ENCODE measurements around the gene DKC1.
A peak's percentile ranks its signal among the peaks of the same experiment; 100 is the strongest.

DKC1 gene

DNA sequence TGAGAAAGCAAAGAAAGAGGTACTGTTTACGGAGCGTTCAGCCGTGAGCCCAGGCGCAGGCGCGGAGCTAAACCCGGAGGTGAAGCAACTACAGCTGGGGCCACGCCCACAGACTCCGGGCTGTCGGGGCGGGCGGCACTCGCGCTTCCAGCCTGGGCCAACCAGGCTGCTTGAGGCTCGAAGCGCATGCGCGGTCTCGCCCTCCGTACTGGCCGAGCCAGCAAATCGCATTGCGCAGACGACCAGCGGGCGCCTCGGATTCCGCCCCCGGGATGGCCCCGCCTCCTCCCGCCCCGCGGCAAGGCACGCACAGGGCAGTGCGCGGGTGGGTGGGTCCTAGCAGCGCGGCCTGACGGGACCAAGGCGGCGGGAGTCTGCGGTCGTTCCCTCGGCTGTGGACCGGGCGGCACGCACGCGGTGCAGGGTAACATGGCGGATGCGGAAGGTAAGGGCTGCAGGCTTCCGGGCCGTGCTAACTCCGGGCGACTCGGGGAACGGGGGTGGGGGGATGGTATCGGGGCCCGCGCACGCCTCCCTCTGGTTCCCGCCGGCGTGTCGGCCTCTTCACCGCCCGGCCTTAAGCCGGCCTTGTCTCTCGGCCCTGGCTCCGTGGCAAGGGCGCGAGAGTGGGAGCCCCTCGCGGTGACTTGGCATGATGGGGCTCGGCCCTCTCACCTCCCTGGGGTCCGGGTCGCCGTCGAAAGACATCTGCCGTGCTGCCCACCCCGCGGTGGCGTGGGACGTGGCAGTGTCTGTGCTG lies at the start of gene DKC1:
TSS of gene DKC1 (plus strand) at position 328 of the 760 bp plus-strand sequence. CDS start at position 430, 102 bp downstream.
- TF ChIP-seq, protein P1, sequence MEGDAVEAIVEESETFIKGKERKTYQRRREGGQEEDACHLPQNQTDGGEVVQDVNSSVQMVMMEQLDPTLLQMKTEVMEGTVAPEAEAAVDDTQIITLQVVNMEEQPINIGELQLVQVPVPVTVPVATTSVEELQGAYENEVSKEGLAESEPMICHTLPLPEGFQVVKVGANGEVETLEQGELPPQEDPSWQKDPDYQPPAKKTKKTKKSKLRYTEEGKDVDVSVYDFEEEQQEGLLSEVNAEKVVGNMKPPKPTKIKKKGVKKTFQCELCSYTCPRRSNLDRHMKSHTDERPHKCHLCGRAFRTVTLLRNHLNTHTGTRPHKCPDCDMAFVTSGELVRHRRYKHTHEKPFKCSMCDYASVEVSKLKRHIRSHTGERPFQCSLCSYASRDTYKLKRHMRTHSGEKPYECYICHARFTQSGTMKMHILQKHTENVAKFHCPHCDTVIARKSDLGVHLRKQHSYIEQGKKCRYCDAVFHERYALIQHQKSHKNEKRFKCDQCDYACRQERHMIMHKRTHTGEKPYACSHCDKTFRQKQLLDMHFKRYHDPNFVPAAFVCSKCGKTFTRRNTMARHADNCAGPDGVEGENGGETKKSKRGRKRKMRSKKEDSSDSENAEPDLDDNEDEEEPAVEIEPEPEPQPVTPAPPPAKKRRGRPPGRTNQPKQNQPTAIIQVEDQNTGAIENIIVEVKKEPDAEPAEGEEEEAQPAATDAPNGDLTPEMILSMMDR (IDR thresholded peaks at IDR 0.05; ENCODE audit: unreplicated experiment in 3 of 3) = peak in 1 of 3 experiments; percentile 14
- H3K4me3 Mint-ChIP-seq = peak within 1 kb of the TSS; percentile 88 to 92 (median 92)
- peak within 1 kb of the TSS; percentile 96 to 98 (median 96) for H3K27ac Mint-ChIP-seq
- no peaks in the 10 kb centered on the region for H3K27me3 Mint-ChIP-seq (ENCODE audit: low read depth)
- H3K4me1 Mint-ChIP-seq = peaks cover 14% of the 10 kb centered on the region
- peaks cover 3% of the 10 kb centered on the region for H3K9me3 Mint-ChIP-seq
- H3K36me3 Mint-ChIP-seq (ENCODE audit: low read depth) = peaks cover 23% of the 10 kb centered on the region

DNA sequence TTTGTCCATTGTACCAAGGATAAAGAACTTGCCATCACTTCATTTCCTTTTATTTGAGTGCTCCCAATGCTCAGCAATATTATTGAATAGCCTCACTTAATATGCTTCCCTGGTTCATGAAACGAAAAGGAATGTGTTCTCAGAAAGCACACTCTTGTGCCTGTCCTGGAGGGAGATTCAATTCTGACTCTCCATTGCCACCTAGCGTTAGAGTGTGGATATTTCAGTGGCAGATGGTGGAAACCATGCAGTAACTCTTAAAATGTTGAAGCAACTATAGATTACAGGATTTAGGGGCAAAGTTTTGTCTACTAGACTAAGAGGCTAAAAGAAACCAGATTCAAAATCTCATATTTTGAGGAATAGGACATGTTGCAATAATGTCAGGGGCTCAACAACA lies 47.7 kb upstream of the DKC1 start:
- Mint-ChIP-seq H3K4me3 (no peak overlapping the region), H3K27ac (no peak overlapping the region), H3K27me3 (ENCODE audit: low read depth) (no peaks in the 10 kb centered on the region), H3K4me1 (peaks cover 8% of the 10 kb centered on the region), H3K9me3 (peaks cover 4% of the 10 kb centered on the region), H3K36me3 (ENCODE audit: low read depth) (no peaks in the 10 kb centered on the region)
- TF ChIP-seq, protein P1 (IDR thresholded peaks at IDR 0.05; ENCODE audit: unreplicated experiment in 3 of 3) = peak; percentile 57 to 70 (median 61)

DNA sequence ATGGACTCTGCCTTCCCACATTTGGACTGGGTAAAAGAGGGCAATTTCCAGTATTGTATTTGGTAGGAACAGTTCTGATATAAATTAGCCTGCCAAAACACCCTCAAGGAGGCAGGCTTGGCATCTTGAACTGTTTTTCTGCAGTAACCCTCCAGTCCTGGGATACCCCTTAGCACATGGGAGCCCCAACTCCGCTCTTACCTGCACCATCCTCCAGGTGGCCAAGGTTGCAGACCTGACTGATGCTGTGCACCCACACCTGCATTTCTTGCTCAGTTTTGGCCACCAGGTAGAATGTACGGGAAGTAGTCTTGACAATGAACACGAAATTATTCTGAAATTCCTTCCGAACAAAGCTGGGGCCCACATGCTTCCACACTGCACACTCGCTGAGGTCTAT lies 46.8 kb upstream of the DKC1 start:
- Mint-ChIP-seq H3K27me3 (ENCODE audit: low read depth) (no peaks in the 10 kb centered on the region), H3K27ac (no peak overlapping the region), H3K4me3 (no peak overlapping the region), H3K4me1 (peaks cover 8% of the 10 kb centered on the region), H3K9me3 (peaks cover 6% of the 10 kb centered on the region), H3K36me3 (ENCODE audit: low read depth) (no peaks in the 10 kb centered on the region)
- TF ChIP-seq, protein P1 (IDR thresholded peaks at IDR 0.05; ENCODE audit: unreplicated experiment in 3 of 3) = no peak

GRCh38 chrX:154717824-154718223 lies 44.8 kb upstream of the DKC1 start:
- Mint-ChIP-seq H3K27ac (peak overlapping the region in 2 of 3 experiments; percentile 28 to 50), H3K9me3 (peaks cover 13% of the 10 kb centered on the region), H3K36me3 (ENCODE audit: low read depth) (no peaks in the 10 kb centered on the region), H3K4me1 (peaks cover 8% of the 10 kb centered on the region), H3K27me3 (ENCODE audit: low read depth) (no peaks in the 10 kb centered on the region), H3K4me3 (no peak overlapping the region)
- TF ChIP-seq, protein P1 (IDR thresholded peaks at IDR 0.05; ENCODE audit: unreplicated experiment in 3 of 3) = no peak

DNA sequence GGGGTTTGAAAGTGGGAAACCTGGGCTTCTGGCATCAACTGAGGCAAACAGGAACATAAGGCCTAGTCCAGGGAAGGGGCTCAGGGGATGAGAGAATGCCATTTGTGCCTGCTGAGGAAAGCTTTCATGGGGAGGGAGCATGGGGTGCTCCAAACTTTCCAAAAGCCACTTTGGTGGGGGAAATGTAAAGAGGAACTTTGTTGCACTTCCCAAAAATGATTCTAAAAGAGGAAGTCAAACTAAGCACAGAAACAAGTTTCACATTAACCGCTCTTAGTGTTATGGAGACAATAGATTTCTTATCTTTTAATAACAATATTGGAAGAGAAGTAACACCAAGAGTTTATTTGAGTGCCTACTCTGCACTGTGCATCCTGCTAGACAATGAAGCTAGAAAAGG lies 44.0 kb upstream of the DKC1 start:
- H3K9me3 Mint-ChIP-seq = peaks cover 17% of the 10 kb centered on the region
- no peaks in the 10 kb centered on the region for H3K36me3 Mint-ChIP-seq (ENCODE audit: low read depth)
- no peak overlapping the region for H3K4me3 Mint-ChIP-seq
- TF ChIP-seq, protein P1 (IDR thresholded peaks at IDR 0.05; ENCODE audit: unreplicated experiment in 3 of 3) = no peak
- H3K27me3 Mint-ChIP-seq (ENCODE audit: low read depth) = no peaks in the 10 kb centered on the region
- H3K4me1 Mint-ChIP-seq = peaks cover 8% of the 10 kb centered on the region
- no peak overlapping the region for H3K27ac Mint-ChIP-seq
